ENCODE data around the gene SEPHS2.

The SEPHS2 gene

DNA sequence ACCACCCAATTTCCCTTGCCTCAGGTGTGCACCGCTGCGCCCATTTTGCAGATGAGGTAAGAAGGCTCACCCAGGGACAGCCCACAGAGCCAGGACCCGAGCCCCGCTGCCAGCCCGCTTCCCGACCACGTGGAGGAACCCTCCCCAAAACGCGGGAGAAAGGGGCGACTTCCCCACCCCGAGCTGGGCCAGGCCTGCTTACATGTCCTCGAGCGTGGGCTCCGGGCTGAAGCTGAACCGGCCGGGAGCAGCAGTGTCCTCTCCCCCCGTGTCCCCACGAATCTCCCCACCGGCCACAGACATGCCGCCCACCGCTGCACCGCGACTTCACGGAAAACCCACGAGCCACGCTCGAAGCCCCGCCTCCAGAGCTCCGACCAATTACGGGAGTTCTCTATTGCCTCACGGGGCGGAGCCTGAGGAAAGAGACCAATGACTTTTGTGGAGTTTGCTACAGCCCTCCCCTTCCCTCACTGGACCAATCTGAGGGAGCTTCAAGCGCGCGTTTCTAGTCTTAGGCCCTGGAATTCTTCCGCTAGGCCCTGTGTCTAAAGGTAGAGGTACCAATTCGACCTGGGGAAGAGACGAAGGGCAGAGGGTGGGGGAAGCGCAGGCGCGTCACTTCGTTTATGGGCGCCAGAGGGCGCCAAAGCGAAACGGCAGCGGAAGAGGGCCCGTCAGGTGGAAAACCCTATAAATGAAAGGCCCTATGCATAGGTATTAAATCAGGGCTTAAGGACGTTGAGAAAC lies 15.8 kb downstream of the SEPHS2 start, which contains the start of gene DCTPP1:
DCTPP1 (minus strand) TSS at position 353 of the 750 bp plus-strand sequence; CDS start at position 303, 50 bp downstream.
- DNase-seq (ENCODE audit: low spot score) = peak; percentile 91

GRCh38 chr16:30429418-30429677 lies 16.3 kb downstream of the SEPHS2 start:
- DNase-seq (ENCODE audit: low spot score) = no peak

GRCh38 chr16:30428055-30428454 lies 17.6 kb downstream of the SEPHS2 start:
- no peak for DNase-seq (ENCODE audit: low spot score)

- no peak for DNase-seq (ENCODE audit: low spot score)
Observed at GRCh38 chr16:30421010-30421409, 24.7 kb downstream of the SEPHS2 start.

GRCh38 chr16:30418350-30419181 lies 27.1 kb downstream of the SEPHS2 start:
- no peak for DNase-seq (ENCODE audit: low spot score)

DNA sequence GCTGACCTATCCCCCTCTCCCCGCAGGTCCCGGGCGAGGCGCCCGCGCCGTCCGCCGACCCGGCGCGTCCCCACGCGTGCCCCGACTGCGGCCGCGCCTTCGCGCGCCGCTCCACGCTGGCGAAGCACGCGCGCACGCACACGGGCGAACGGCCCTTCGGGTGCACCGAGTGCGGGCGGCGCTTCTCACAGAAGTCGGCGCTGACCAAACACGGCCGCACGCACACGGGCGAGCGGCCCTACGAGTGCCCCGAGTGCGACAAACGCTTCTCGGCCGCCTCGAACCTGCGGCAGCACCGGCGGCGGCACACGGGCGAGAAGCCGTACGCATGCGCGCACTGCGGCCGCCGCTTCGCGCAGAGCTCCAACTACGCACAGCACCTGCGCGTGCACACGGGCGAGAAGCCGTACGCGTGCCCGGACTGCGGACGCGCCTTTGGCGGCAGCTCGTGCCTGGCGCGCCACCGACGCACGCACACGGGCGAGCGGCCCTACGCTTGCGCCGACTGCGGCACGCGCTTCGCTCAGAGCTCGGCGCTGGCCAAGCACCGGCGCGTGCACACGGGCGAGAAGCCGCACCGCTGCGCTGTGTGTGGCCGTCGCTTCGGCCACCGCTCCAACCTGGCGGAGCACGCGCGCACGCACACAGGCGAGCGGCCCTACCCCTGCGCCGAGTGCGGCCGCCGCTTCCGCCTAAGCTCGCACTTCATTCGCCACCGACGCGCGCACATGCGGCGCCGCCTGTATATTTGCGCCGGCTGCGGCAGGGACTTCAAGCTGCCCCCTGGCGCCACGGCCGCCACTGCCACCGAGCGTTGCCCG lies 27.9 kb downstream of the SEPHS2 start:
- DNase-seq (ENCODE audit: low spot score) = peak; percentile 84

DNA sequence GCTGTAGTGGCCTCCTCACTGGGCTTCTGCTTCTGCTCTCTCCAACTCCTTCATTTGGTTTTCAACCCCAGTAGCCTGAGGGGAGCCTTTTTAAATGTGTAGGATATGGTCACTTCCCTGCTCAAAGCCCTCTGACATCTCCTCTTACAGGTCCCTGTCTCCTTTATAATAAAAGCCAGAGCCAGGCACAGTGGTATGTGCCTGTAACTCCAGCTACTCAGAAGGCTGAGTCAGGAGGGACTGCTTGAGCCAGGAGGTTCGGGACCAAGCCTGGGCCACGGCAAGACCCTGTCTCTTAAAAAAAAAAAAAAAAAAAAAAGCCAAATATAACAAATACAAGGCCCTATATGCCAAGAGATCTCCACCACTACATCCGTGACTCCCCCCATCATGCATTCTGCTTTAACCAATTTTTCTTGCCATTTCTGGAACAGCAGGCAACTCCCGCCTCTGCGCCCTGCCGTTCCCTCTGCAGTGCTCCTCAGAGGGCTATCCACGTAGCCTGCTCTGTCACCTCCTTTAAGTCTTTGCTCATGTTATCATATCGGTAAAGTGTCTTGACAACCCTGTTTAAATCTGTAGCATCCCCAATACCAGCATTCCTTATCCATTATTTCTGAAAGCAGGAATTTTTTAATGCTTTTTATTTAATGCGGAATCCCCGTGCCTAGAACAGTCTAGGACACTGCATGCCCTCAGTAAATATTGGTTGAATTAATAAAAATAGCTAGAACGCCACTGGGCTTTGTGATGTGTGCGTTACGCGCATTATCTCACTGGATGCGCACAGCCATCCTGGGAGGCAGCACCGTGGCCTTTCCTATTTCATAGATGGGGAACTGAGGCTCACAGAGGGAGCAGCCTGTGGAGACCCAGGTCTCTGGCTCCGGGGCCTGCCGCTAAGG lies 28.8 kb downstream of the SEPHS2 start:
- no peak for DNase-seq (ENCODE audit: low spot score)

DNA sequence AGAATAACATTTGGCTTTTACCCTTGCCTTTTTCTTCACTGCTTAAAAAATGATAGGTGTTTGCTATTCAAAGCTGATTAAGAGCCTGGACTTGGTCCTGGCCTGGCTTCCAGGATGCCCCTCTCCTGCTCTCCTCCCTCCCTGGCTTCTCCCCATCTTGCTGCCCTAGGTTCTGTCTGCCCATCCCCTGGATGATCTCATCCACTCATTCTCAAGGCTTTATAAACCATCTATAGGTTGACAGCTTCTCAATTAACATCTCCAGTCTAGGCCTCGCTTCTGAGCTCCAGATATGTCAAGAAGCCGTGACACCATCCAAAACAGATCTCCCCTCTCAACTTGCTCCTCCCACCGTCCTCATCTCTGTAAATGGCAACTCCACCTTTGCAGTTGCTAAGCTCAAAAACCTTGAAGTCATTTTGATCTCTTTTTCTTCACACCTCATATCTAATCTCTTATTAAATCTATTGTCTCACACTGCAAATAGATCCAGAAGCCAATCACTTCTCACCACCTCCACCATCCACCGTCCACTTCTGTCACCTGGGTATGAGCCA lies 29.5 kb downstream of the SEPHS2 start:
- no peak for DNase-seq (ENCODE audit: low spot score)

DNA sequence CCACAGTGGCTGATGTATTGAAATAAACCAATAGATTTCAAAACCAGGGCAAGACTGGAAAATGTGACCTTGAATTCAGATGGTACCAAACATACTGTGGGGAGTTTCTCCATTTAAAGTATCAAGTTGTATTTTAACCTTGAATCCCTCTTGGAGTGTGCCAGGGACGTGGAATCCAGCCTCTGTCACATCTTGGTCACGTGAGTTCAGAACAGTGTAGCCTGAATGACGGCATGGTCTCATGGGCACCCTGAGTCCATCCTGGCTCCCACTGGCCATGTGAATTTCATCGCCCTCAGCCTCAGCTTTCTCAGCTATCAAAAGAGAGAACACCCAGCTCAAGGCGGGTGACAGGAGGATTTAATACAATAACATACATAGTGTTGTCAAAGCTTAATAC lies 31.5 kb downstream of the SEPHS2 start:
- DNase-seq (ENCODE audit: low spot score) = no peak

DNA sequence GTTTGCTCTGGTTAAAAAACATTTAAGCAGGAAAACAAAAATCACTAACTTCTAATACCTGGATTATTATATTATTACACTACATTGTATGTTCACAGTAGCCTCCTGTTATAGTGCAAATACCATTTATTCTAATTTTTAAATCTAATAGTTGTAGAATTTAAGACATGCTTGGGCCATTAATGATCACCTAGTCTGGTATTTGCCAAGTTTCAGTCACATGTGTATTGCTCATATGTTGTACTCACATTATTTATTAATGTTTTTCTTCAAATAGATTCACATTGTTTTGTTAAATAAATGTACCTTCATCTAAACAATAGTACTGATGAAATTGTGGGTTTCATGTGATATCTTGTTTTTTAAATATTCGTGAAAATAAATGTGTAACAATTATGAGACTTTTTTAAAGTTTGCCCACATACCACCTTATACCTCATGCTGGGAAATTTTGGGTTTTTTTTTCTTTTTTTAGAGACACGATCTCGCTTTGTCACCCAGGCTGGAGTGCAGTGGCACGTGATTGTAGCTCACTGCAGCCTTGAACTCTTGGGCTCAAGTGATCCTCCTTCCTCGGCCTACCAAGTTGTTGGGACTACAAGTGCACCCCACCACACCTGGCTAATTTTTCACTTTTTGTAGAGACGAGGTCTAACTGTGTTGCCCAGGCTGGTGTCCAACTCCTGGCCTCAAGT lies 32.4 kb downstream of the SEPHS2 start:
- no peak for DNase-seq (ENCODE audit: low spot score)

GRCh38 chr16:30409125-30410060 lies 36.3 kb downstream of the SEPHS2 start:
- DNase-seq (ENCODE audit: low spot score) = peak; percentile 84

DNA sequence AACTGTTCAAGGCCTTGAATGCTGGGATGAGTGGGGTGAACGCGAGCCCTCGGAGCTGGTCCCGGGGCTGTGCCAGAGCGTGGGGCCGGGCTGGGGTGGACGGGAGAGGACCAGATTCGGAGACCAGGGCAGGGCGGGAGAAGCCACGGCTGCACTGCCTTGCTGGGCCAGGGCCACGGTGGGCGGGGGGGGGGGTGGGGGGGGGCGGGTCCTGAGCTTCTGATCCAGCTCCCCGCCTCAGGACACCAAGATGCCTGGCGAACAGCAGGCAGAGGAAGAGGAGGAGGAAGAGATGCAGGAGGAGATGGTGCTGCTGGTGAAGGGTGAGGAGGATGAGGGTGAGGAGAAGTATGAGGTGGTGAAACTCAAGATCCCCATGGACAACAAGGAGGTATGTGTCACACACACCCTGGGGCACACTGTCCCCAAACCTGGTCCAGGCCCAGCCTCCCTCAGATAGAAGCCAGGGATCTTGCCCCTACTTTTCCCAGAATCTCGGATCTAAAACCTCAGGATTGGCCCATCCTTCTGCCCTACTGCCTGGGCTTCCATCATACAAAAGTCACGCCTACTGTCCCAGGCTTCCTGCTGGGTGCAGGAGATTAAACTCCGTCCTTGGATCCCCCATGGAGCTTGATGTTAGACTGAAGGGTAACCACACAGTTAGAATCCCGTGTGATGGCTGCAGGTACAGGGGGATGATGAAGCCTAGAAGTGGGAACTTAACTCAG lies 37.7 kb downstream of the SEPHS2 start:
- DNase-seq (ENCODE audit: low spot score) = no peak

DNA sequence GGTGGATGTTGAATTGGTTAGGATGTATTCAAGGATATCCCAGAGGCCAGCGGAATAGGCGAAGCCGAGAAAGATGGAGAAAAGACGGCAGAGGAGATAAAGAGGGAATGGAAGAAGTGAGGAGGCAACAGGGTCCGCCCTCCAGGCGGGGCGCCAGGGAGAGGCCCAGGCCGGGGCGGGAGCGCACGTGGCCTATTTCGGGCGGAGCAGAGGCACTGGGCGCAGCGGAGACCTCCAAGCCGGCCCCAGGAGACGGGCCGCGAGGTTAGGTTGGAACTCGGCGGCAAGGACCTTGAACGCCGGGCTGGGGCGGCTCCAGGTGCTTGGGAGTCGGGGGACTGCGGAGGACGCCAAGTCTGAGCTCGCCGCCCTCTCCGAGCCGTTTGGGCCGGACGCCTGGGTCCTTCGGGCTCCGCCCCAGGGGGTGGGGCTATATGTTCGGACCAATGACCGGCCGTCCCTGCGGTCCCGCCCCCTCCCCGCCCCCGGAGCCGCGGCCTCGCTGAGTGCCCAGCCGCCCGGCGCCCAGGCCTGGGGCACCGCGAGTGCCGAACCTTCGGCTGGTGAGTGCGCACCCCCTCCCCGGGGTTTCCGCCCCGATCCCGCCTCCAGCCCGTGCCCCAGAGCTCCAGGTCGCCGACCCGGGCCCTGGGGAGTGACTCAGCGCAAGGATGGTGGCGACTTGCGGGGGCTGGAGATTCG lies 38.4 kb downstream of the SEPHS2 start, which contains the start of gene ZNF771:
ZNF771 (plus strand) TSS at position 505 of the 702 bp plus-strand sequence. CDS start 448 bp downstream, outside the sequence.
- DNase-seq (ENCODE audit: low spot score) = peak; percentile 80

GRCh38 chr16:30406795-30407101 lies 38.9 kb downstream of the SEPHS2 start:
- DNase-seq (ENCODE audit: low spot score) = no peak

DNA sequence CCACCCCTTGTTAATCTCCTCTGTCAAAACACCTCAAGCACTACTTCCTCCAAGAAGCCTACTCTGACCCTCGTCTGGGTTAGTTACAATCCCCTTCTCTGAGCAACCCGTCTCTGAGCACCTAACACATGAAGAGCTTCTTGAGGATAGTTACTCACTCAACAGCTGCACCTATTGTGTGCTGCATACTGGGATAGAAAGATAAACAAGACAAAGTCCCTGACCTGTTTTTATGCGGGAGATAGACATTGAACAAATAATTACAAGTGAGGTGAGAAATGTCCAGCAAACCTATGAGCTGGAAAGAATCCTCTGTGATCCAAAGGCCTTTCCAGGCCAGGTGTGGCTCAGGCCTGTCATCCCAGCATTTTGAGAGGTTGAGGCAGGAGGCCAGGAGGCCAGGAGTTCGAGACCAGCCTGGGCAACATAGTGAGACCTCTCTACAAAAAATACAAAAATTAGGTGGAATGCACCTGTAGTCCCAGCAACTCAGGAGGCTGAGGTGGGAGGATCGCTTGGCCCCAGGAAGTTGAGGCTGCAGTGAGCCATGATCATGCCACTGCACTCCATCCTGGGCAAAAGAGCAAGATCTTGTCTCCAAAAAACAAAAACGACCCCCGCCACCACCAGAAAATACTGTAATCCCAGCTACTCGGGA lies 43.8 kb downstream of the SEPHS2 start:
- DNase-seq (ENCODE audit: low spot score) = no peak

DNA sequence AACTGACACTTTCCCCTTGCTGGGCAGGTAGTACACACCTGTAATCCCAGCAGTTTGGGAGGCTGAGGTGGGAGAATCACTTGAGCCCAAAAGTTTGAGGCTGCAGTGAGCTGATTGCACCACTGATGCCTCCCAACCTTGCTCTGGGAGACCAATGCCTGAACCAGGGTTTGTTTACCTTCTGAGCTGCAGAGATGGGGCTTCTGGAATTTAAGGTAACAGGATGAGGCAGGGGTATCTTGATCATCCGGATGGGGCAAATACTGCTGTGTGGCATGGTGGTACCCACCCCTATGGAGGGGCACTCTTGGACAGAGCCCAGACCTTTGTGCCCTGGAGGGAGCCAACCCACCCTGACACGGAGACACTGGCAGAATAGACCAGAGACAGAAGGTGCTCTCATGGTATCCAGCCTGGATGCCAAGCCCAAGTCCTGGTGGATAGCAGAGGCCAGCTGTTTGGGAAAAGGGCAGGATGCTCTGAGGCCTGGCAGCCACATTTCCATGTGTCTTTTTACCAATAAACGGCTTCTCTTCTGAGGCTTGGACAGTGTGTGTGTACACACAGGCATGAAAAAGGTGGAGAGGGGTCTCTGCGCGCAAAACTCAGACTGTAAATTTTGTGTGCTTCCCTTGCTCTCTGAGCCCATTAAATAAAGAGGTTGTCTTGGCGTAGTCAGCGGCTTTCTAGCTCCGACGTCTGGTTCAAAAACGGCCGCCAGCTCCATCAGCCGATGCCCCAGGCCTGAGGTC lies 46.1 kb downstream of the SEPHS2 start:
- no peak for DNase-seq (ENCODE audit: low spot score)

All from HuH-7.5 (cell line).